Thymus (tissue), 2 donors: ENCODE data around the gene SCN1B. TPM values are rescaled to one million over a fixed set of nuclear protein-coding genes. Genes with fewer than 3 reads are reported as not detected.

ENCODE experiments used
- polyA plus RNA-seq: library from polyadenylated mRNA; stranded (reverse); fragments of 200-250 nt; gene quantifications from one replicate; pipeline ENCODE4 v1.2.3, GENCODE V29; 2013
- total RNA-seq: library from RNA; stranded (reverse); fragments of 120-200 nt; gene quantifications from one replicate; pipeline ENCODE4 v1.2.4, GENCODE V29; 2013
- donor health status: healthy.

The SCN1B gene
- total and polyA plus RNA-seq, 2 donors: 0.28 to 3.4 TPM

Other genes starting within 250 kb of the SCN1B start
- gene ZNF30, start 103.6 kb upstream of the SCN1B start, total RNA-seq: 2.5 TPM
- 3.9 TPM for gene ZNF30, start 103.6 kb upstream of the SCN1B start, polyA plus RNA-seq
- gene ZNF792, start 66.2 kb upstream of the SCN1B start, total RNA-seq: 5.4 TPM
- 2.6 TPM for gene ZNF792, start 66.2 kb upstream of the SCN1B start, polyA plus RNA-seq
- 18.7 TPM for gene GRAMD1A, start 30.1 kb upstream of the SCN1B start, total RNA-seq
- 51.9 TPM for gene GRAMD1A, start 30.1 kb upstream of the SCN1B start, polyA plus RNA-seq
- 0.66 TPM for gene HPN, start 11.3 kb downstream of the SCN1B start, total RNA-seq
- 0.82 TPM for gene HPN, start 11.3 kb downstream of the SCN1B start, polyA plus RNA-seq
- gene FXYD3, start 85.4 kb downstream of the SCN1B start, total RNA-seq: 22.8 TPM
- 175 TPM for gene FXYD3, start 85.4 kb downstream of the SCN1B start, polyA plus RNA-seq
- 0.52 TPM for gene LGI4, start 104.6 kb downstream of the SCN1B start, total RNA-seq
- gene LGI4, start 104.6 kb downstream of the SCN1B start, polyA plus RNA-seq: 9.8 TPM
- gene FXYD1, start 108.4 kb downstream of the SCN1B start, total RNA-seq: 3.2 TPM
- gene FXYD1, start 108.4 kb downstream of the SCN1B start, polyA plus RNA-seq: 17.1 TPM
- gene FXYD7, start 112.8 kb downstream of the SCN1B start, total RNA-seq: not detected
- 1.9 TPM for gene FXYD7, start 112.8 kb downstream of the SCN1B start, polyA plus RNA-seq
- gene FXYD5, start 124.3 kb downstream of the SCN1B start, total RNA-seq: 42.6 TPM
- 136 TPM for gene FXYD5, start 124.3 kb downstream of the SCN1B start, polyA plus RNA-seq
- not detected for gene FAM187B, start 198.3 kb downstream of the SCN1B start, total RNA-seq
- 0.09 TPM for gene FAM187B, start 198.3 kb downstream of the SCN1B start, polyA plus RNA-seq
- 5.7 TPM for gene LSR, start 218.5 kb downstream of the SCN1B start, total RNA-seq
- gene LSR, start 218.5 kb downstream of the SCN1B start, polyA plus RNA-seq: 20.1 TPM
- gene USF2, start 238.5 kb downstream of the SCN1B start, total RNA-seq: 58.8 TPM
- gene USF2, start 238.5 kb downstream of the SCN1B start, polyA plus RNA-seq: 151 TPM